CD14-positive monocyte (primary cell): ENCODE results near the gene RNF223. TPM values are rescaled to one million over a fixed set of nuclear protein-coding genes. Genes with fewer than 3 reads are reported as not detected.

Experiments used
- DNase-seq, 3 donors: peaks; one replicate each; pipeline ENCODE4 v3.0.0-alpha.2; 2011 to 2022
- H2AFZ ChIP-seq: 2 replicates; pipeline ENCODE4 v1.6.0; 2012; ENCODE audit warnings: mild to moderate bottlenecking, low read depth, low read length, inconsistent platforms; ENCODE audit not compliant: insufficient read depth, poor library complexity, severe bottlenecking
- H3K27ac ChIP-seq, 2 donors: 1 replicate in 1 of 2; 2 replicates in 1 of 2; pipeline ENCODE4 v1.5.1; 2012 to 2013; ENCODE audit warnings: low read length in 2 of 2, control low read depth in 1 of 2, inconsistent platforms in 1 of 2, low read depth in 1 of 2, mild to moderate bottlenecking in 1 of 2
- H3K27me3 ChIP-seq, 2 donors: one replicate each; pipeline versions ENCODE4 v1.6.0 to v1.6.1; 2011 to 2013; ENCODE audit warnings: low read length in 2 of 2; ENCODE audit not compliant: control insufficient read depth in 2 of 2, insufficient read depth in 2 of 2
- H3K36me3 ChIP-seq, 2 donors: replicated peaks in 1 of 2; 1 replicate in 1 of 2; 2 replicates in 1 of 2; pipeline versions ENCODE4 v1.5.1 to v1.6.1; 2012 to 2013; ENCODE audit warnings: low read length in 2 of 2, control low read depth in 1 of 2, inconsistent platforms in 1 of 2, mild to moderate bottlenecking in 1 of 2; ENCODE audit not compliant: insufficient read depth in 2 of 2, control insufficient read depth in 1 of 2
- H3K4me1 ChIP-seq, 2 donors: 1 replicate in 1 of 2; 2 replicates in 1 of 2; pipeline versions ENCODE4 v1.5.1 to v1.6.1; 2012 to 2013; ENCODE audit warnings: low read length in 2 of 2, control low read depth in 1 of 2, inconsistent platforms in 1 of 2, mild to moderate bottlenecking in 1 of 2, moderate library complexity in 1 of 2; ENCODE audit not compliant: insufficient read depth in 2 of 2, control insufficient read depth in 1 of 2
- H3K4me2 ChIP-seq: replicated peaks from 2 replicates; pipeline ENCODE3; 2012; ENCODE audit warnings: low read length, moderate library complexity, mild to moderate bottlenecking; ENCODE audit not compliant: poor library complexity, severe bottlenecking; ENCODE audit errors: extremely low read depth
- H3K4me3 ChIP-seq, 3 experiments: fragments of 200-600 bp in 1 of 3; sonication (generic) in 1 of 3; replicated peaks in 1 of 3; 1 replicate in 2 of 3; 2 replicates in 1 of 3; pipeline ENCODE4 v1.5.1; 2011 to 2013; ENCODE audit warnings: low read length in 3 of 3, mild to moderate bottlenecking in 3 of 3, control low read depth in 2 of 3, low read depth in 2 of 3, inconsistent platforms in 1 of 3, moderate library complexity in 1 of 3
- H3K79me2 ChIP-seq: 2 replicates; pipeline ENCODE4 v1.6.0; 2012; ENCODE audit warnings: mild to moderate bottlenecking, control low read depth, inconsistent platforms, low read length, moderate library complexity; ENCODE audit not compliant: insufficient read depth
- H3K9ac ChIP-seq: 2 replicates; pipeline ENCODE4 v1.6.0; 2017; ENCODE audit warnings: low read length, mild to moderate bottlenecking; ENCODE audit not compliant: insufficient read depth, poor library complexity, severe bottlenecking
- H3K9me3 ChIP-seq, 2 donors: replicated peaks in 1 of 2; 1 replicate in 1 of 2; 2 replicates in 1 of 2; pipeline versions ENCODE4 v1.5.1 to v1.6.1; 2012 to 2013; ENCODE audit warnings: low read length in 2 of 2, control low read depth in 1 of 2; ENCODE audit not compliant: control insufficient read depth in 1 of 2, insufficient read depth in 1 of 2
- H4K20me1 ChIP-seq: 2 replicates; pipeline ENCODE4 v1.6.0; 2012; ENCODE audit warnings: mild to moderate bottlenecking, low read length, control low read depth, moderate library complexity; ENCODE audit not compliant: insufficient read depth
- H3K27ac Mint-ChIP-seq, 7 donors: one replicate each; pipeline ENCODE4 v1.8.0; 2020; ENCODE audit warnings: mild to moderate bottlenecking in 7 of 7, mixed read lengths in 7 of 7, moderate library complexity in 6 of 7, inconsistent platforms in 2 of 7
- H3K27me3 Mint-ChIP-seq, 3 donors: one replicate each; pipeline ENCODE4 v1.8.0; 2021 to 2022; ENCODE audit warnings: low read depth in 3 of 3, mild to moderate bottlenecking in 3 of 3, mixed read lengths in 3 of 3, moderate library complexity in 3 of 3, inconsistent platforms in 1 of 3
- H3K36me3 Mint-ChIP-seq, 2 donors: one replicate each; pipeline ENCODE4 v1.8.0; 2020; ENCODE audit warnings: mixed read lengths in 2 of 2, inconsistent platforms in 1 of 2, mild to moderate bottlenecking in 1 of 2
- H3K4me1 Mint-ChIP-seq: one replicate; pipeline ENCODE4 v1.8.0; 2020; ENCODE audit warnings: mild to moderate bottlenecking, mixed read lengths
- H3K4me3 Mint-ChIP-seq, 2 donors: one replicate each; pipeline ENCODE4 v1.8.0; 2020; ENCODE audit warnings: mild to moderate bottlenecking in 2 of 2, mixed read lengths in 2 of 2, moderate library complexity in 1 of 2
- H3K9me3 Mint-ChIP-seq, 7 donors: one replicate each; pipeline ENCODE4 v1.8.0; 2020 to 2022; ENCODE audit warnings: mixed read lengths in 7 of 7, mild to moderate bottlenecking in 6 of 7, moderate library complexity in 6 of 7, inconsistent platforms in 2 of 7
- WGBS: methylation state at CpG from one replicate; pipeline ENCODE4 v1.1.5; 2013; ENCODE audit warnings: missing lambda C conversion rate; ENCODE audit not compliant: insufficient coverage; 5-methylcytosine and 5-hydroxymethylcytosine counted together
- intact Hi-C, 2 donors: fragments of 100-400 bp; cut with micrococcal nuclease; formaldehyde crosslinking; loops; one replicate each; pipeline versions ENCODE4 v1.15.0 to v1.15.1; 2023
- polyA plus RNA-seq, 3 donors: library from polyadenylated mRNA; depleted of rRNA in 1 of 3; unstranded in 2 of 3; stranded (reverse) in 1 of 3; fragments of 300-500 nt in 2 of 3; fragments of >200 nt in 1 of 3; fragmentation: Illumina TruSeq in 2 of 3; gene quantifications; 1 replicate in 2 of 3; 2 replicates in 1 of 3; pipeline ENCODE4 v1.2.3, GENCODE V29; 2012 to 2021
- TF ChIP-seq, protein P1 (sequence below): fragments of 200-600 bp; IDR thresholded peaks from one replicate; pipeline ENCODE4 v1.8.0; 2022; ENCODE audit warnings: antibody characterized with exemption, mild to moderate bottlenecking

The RNF223 gene
- polyA plus RNA-seq, 3 donors, result not detected

DNA sequence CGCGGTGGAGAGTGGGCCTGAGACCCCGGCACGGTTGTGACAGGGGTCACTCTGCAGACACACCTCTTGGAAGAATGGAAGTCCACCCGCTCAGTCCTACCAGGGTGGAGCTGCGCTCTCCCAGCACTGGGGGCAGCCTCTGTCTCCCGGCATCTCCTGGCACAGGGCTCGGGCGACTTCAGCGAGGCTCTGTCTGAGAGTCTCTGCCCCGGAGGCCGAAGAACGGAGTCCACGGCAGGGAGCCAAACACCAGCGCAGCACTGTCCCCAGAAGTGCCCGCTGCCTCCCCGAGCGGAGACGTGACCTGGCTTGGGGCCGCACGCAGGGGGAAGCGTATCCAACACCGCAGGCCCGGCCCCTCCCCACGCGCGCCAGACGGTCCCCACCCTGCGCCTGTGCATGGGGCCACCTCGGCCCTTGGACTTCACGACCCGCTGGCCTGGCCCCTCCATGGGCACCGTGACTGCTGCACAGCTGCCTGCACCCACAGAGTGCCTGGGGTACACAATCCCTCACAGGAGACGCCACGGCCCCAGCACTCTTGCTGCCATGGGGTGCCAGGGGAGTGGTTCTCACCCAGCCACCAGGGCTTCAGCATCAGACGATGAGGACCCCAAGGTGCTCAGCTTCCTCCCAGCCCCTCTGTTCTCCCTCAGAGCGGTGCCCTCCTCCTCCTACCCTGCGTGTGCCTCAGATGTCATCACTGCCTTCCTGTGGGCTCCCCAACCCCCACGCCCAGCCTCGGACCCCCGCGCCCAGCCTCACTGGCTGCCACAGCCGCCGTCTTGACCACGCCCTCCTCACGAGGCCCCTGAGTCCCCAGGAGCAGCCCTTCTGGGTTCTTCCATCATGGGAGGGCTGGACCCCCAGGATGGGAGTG lies 14.9 kb upstream of the RNF223 start:
- TF ChIP-seq, protein P1, sequence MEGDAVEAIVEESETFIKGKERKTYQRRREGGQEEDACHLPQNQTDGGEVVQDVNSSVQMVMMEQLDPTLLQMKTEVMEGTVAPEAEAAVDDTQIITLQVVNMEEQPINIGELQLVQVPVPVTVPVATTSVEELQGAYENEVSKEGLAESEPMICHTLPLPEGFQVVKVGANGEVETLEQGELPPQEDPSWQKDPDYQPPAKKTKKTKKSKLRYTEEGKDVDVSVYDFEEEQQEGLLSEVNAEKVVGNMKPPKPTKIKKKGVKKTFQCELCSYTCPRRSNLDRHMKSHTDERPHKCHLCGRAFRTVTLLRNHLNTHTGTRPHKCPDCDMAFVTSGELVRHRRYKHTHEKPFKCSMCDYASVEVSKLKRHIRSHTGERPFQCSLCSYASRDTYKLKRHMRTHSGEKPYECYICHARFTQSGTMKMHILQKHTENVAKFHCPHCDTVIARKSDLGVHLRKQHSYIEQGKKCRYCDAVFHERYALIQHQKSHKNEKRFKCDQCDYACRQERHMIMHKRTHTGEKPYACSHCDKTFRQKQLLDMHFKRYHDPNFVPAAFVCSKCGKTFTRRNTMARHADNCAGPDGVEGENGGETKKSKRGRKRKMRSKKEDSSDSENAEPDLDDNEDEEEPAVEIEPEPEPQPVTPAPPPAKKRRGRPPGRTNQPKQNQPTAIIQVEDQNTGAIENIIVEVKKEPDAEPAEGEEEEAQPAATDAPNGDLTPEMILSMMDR, result no peak

GRCh38 chr1:1088029-1088800 lies 14.1 kb upstream of the RNF223 start:
- no peak for DNase-seq
- H3K4me1 ChIP-seq, result no peaks in the 10 kb centered on the region
- TF ChIP-seq, protein P1, result no peak
- H3K9me3 ChIP-seq, result no peaks in the 10 kb centered on the region
- Mint-ChIP-seq H3K9me3 (peaks cover 0 to 3% (median 0%) of the 10 kb centered on the region in 7 donors), H3K4me1 (no peaks in the 10 kb centered on the region), H3K27ac (no peak overlapping the region), H3K36me3 (peaks cover 4% of the 10 kb centered on the region in 2 donors), H3K27me3 (no peaks in the 10 kb centered on the region), H3K4me3 (no peak overlapping the region)
- intact Hi-C loops, result no loop called here
- no peaks in the 10 kb centered on the region for H3K36me3 ChIP-seq
- H3K27me3 ChIP-seq, result no peaks in the 10 kb centered on the region
- H3K79me2 ChIP-seq, result no peaks in the 10 kb centered on the region
- no peak overlapping the region for H2AFZ ChIP-seq
- WGBS, result 95% methylated on average over 23 of the region's 39 CpGs
- no peak overlapping the region for H3K27ac ChIP-seq
- no peak overlapping the region for H3K4me3 ChIP-seq
- no peaks in the 10 kb centered on the region for H4K20me1 ChIP-seq
- H3K4me2 ChIP-seq, result no peak overlapping the region
- no peak overlapping the region for H3K9ac ChIP-seq

More for the DNA sequence above, 14.9 kb upstream of the RNF223 start:
- H3K27ac ChIP-seq, result no peak overlapping the region
- H3K9ac ChIP-seq, result no peak overlapping the region
- Mint-ChIP-seq H3K36me3 (peaks cover 0 to 2% of the 10 kb centered on the region in 2 donors), H3K27ac (no peak overlapping the region), H3K4me1 (no peaks in the 10 kb centered on the region), H3K9me3 (peaks cover 0 to 5% (median 0%) of the 10 kb centered on the region in 7 donors), H3K27me3 (peaks cover 0 to under 1% (median 0%) of the 10 kb centered on the region in 3 donors), H3K4me3 (no peak overlapping the region)
- intact Hi-C loops, result no loop called here
- no peaks in the 10 kb centered on the region for H3K36me3 ChIP-seq
- WGBS, result 92% methylated on average over 46 of the region's 46 CpGs
- no peak overlapping the region for H2AFZ ChIP-seq
- no peak overlapping the region for H3K4me2 ChIP-seq
- no peak overlapping the region for H3K4me3 ChIP-seq
- no peaks in the 10 kb centered on the region for H3K27me3 ChIP-seq
- DNase-seq, result peak in 1 of 3 donors; percentile 2
- H3K79me2 ChIP-seq, result no peaks in the 10 kb centered on the region
- no peaks in the 10 kb centered on the region for H3K9me3 ChIP-seq
- H4K20me1 ChIP-seq, result no peaks in the 10 kb centered on the region
- no peaks in the 10 kb centered on the region for H3K4me1 ChIP-seq
